ENCODE measurements around the gene ARL14. TPM values are rescaled to one million over a fixed set of nuclear protein-coding genes. Genes with fewer than 3 reads are reported as not detected.

Gene ARL14
- total RNA-seq: 0.42 and 1.1 TPM in 2 replicates

DNA sequence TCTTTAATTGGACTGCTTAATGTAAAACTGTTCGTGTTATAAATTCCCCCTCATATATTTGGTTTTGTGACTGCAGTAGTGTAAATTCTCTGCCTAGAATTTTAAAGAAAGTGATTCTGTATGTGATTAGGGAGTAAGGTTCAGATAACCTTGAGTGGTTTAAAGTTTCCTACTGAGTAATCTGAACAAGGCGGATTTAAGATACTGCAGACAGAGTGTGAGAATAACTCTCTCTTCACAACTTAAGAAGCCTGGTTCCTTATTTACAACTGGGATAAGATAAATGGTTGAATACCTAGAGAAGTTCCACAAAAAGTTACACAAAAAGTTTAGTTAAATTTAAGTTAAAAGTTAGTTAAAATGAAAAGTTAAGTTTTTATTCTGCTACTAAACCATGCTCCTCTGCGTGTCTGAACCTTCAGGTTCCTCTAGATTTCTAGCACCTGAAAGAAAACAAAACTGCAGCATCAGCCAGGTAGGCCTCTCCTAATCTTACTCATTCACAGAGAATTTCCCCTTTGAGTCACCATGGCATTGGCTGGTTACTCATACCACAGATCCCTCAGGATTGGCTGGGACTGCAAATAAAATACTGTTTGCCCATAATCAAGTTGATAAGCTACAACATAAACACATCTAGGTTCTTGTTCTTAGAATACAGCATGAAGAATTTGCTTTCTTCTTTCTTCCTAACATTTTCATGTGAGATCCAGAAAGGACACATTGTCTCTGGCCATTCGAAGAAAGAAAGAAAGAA is at the start of gene ARL14:
ARL14 (plus strand) TSS at position 614 of the 757 bp plus-strand sequence. CDS start 187 bp downstream, outside the sequence.

Other genes with a start within 250 kb of the ARL14 start
- 8.2 and 18.8 TPM in 2 replicates for gene TRIM59, start 227.4 kb upstream of the ARL14 start, total RNA-seq
- gene KPNA4, start 111.6 kb upstream of the ARL14 start, total RNA-seq: 20.8 and 24.5 TPM in 2 replicates
- 2.6 and 9.1 TPM in 2 replicates for gene PPM1L, start 79.1 kb downstream of the ARL14 start, total RNA-seq

Data from airway epithelial cell (primary cell).